Measurements from ENCODE around the gene DLST.

DLST gene

DNA sequence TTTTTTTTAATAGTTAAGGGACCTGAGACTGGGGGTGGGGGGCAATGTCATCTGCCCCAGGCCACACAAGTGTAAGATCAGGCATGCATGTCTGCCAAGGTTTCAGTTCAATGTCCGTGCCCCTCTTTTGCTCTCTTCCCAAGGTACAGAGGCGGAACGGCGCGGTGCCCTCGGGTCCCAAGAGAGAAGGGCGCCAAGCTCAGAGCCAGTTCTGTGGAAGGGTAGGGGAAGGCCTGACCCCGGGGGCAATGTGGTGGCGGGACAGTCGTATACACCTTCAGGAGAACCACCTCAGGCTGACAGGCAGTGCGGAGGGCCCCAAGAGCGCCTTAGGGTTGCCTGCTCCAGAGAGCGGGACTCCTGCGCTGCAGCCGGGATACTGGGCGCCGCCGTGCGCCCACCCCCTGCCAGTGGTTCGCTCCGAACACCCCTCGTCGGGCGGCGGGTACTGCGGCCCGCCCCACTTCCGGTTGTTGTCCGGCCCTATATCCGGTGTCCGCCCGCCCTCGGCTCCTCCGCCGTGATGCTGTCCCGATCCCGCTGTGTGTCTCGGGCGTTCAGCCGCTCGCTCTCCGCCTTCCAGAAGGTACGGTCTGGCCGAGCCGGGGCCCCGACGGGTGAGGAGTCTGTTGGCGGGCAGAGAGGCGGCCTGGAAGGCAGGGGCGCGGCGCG, at the start of gene DLST:
Gene DLST (plus strand): TSS at position 486 of the 672 bp plus-strand sequence. CDS start 38 bp downstream, at position 524.
- DNase-seq: peak; percentile 74

DNA sequence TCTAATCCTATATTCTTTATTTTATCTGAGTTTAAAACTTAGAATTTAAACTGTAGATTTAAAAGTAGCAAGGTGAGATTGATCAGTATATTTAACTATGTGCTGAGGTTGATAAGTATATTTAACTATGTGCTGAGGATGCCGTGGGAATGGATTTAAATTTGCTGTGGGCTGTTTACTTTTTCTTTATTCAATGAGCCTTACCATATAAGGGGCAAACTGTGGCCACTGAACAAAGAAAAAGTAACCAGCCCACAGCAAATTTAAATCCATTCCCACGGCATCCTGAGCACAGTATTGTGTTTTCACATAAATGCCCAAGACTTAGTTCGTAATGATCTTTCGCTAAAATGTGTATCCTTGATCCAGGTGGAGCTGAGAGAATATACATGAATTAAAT, 48.9 kb upstream of the DLST start:
- DNase-seq: no peak

DNA sequence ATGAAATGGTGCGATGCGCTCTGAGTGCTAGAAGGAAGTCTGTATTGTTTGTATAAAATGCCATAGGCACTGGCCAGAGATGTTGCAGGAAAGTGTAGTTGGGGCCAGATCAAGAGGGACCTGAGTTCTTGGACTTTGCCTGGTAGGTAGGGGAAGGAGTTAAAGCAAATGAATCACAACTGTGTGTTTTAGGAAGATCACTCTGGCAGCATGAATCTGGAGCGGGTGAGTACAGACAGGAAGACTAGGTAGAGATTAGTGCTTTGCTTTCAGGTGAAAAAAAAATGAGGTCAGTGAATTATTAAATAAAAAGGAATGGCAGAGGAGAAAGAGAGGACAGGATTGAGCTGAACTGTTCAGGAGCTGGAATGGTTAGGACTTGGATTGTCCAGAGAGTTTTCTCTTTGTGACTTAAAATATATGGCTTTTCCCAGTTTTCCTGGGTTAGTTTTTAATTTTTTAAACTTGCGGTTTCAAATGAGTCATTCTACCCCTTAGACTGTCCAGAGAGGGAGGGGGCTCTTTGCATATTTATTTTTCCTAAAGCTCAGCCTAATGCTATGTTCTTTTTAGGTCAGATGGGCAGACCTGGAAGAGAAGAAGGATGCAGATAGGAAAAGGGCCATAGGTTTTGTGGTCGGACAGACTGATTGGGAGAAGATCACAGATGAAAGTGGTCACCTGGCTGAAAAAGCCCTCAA, 46.9 kb upstream of the DLST start:
- DNase-seq: no peak

DNA sequence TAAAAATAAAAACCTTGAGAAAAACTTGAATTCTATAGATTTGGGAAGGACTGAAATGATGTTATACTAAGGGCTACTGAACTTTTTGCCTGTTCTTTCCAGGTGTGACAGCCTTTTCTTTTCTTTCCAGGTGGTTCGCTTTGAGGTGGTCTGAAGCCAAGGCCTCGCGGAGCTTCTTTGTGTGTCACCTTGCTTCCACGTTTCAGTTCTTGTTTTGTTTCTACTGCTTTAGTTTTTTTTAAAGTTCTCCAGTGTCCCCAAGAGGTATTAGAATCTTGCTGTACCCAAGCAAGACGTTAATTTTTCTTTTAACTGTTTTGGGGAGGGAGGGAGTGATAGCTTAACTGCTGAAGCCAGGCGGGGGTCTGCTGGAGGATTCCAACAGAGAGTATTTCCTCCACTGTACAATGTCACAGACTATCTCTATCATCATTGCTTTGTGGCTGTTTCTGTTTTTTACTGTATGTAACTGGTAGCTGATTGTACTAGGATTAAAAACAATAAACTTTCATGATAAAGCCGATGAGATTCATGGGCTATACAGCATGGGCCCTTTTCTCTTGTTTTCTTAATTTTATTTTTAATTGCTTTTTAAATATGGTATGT, 46.0 kb upstream of the DLST start:
- no peak for DNase-seq

DNA sequence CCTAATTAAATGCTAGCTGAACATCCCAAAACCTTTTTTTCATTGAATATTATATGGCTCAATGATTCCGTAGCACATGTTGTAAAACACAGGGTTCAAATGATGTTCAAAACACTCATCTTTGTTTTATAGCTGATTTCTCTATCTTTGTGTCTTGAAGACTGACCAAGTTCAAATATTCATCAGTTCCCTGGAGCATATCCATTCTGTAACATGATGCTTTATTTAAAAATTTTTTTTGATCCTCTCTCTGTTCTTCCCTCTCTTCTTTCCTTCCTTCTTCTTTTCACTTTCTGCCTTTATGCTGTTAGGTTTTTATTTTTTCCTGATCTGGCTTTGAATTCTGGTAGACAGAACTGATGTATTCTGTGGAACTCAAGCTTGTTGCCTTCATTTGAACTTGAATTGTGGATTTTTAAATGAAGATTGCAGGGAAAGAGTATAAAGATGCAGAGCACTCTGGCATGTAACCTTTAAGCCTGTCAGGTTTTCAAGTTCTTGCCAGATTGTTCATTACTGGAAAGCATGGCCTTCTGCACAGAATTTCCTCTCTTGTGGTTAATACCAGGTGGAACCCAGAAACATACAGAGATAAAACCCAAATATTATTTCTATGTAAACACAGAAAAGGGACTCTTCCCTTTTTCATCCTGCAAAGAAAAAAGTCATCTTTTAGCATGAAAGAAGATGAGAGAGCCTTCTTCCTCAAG, 45.3 kb upstream of the DLST start:
- DNase-seq: no peak

DNA sequence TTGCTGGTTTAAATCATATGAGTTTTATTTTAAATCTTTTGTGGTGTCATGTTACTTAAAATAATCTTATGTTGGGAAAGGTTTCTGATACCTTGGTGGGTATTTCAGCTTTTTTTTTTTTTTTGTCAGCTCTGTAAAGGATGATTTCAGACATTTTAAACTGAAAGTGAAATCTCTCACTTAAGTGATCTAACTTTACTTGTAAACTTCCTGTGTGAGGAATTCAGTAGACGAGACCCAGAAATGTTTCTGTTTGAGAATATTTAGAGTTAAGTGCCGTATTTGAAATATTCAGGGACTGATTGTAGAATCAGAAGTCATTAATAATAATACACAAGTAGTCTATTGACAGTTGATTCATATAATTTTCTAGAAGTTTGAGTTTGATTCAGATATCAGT, 43.5 kb upstream of the DLST start:
- no peak for DNase-seq

DNA sequence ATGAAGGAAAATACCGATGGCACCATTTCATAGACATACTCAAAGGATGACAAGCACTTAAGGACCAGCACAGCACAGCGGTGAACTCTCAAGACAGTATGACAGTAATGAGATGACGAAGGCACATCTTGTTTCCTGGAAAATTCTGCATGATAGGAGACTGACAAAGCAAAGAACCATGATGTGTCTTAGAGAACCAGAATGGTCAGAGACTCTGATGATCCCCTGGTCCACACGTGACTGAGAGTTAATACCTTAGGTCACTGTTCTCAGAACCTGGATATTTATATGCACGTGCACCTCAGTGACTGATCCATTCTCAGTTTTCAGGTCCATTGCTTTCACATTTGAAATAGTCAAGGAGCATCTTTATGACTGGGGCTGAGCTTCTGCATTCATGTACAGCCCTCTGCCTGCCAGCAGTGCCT, 41.1 kb upstream of the DLST start:
- no peak for DNase-seq

DNA sequence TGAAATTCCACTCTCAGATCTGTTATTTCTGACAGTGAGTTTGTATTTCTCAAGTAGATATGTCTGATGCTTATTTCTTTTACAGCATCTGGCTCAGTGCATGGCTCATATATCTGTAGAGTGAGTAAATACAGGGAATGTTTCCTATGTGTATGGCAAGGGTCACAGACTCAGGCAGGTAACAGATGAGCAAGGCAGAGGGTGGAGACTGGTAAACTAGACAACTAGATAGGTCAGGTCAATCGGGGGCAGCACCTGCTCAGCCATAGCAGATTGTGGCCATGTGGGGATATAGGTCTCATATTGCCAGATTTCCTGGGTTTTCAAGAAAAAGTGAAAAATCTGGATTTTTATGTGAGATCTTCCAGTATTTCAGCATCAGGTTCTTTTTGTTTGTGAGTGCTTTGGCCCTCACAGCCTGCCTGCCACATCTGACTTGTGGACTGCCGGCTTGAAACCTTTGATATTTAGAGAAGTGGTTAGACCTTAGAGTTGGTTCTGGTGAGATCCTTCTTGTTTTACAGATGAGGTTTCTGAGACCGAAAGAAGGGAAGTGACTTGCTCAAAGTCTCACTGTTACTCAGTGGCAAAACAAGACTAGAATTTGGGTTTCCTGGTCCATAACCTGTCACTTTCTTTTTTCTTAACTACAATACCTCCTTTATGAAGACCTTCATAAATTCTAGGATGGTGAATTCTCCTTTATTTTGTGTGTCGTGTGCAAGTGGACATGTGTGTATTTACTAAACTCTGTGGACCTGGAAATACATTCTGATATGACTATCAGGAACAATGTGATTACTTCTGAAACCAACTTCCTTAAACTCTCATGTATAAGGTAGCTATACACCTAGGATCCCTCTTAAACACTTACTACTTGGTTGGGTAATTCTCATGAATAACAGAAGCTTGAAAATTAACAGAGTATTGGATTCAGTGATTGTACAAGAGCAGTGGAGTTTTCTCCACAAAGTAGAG, 40.2 kb upstream of the DLST start:
- no peak for DNase-seq

DNA sequence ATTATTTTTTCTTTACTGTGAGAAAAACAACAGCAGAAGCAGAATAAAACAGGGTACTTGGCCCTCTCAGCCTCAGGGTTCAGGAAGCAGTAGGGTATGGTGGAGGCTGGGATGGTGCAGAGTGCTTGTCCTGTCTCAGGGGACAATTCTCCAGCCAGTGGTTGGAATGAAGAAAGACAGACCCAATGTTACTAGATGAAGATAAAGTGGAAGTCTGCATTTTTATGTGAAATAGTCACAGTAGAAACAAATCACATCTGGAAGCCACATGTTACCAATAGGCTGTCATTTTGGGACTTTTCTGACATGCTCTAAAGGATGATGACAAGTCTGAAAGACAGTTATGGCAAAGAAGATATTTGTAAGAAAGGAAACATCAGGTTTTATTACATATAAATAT, 38.1 kb upstream of the DLST start:
- no peak for DNase-seq

DNA sequence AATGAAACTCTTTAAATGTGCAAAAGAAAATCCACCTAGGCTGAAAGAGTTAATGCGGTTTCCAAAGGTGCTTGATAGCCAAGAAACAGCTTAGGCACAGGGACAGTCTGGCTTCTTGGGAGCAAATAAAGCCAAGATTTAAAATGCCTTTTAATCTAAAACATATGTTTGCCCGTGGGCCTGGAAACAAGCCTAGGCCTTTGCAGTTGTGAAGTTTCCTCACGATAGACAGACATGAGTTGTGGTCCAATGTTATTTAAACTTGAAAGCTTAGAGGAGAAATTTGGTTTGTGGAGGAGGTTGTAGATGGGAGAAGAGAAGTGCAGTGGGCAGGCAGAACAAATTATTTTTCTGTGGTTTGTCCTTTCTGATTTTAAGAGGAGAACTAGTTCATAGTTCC, 35.5 kb upstream of the DLST start:
- DNase-seq: no peak

DNA sequence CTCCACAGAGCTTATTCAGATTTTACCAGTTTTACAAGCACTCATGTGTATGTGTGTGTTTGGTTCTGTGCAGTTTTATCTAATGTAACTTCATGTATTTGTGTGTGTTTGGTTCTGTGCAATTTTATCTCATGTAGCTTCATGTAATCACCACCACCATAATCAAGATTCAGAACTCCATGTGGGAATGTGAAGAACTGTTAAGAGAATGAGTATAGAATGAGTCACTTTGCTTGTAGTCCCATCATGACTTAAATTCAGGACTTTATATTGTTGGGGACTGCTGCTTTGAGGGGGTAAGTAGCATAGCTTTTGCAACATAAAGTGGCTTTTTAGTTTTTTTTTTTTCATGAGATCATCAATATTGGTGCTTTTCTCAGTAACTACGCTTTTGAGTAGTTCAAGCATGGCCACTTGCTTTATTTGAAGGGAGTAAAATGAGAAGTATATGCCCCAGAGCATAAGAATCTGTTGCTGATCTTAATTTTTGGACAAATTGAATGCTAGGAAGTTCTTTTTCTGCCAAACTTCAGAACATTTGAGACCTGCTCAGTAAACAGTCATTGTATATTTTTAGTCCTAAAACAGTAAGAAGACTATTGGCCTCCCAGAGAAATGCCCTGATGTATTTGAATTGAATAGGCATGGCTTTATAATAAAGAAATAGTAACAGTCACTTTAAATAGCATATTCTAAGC, 34.6 kb upstream of the DLST start:
- DNase-seq: no peak

DNA sequence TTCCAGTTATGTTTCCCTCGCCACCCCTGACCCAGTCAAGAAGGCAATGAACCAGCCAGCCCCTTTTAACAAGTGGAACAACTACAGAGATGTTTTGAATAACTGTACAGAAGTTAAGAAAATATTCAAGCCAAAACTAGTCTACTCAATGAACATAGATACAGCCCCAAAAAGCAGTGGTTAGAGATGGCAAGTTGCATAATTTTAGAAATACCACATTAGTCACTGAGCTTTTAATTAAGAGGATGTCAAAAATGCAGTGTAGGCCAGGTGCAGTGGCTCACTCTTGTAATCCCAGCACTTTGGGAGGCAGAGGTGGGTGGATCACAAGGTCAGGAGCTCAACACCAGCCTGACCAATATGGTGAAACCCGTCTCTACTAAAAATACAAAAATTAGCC, 32.9 kb upstream of the DLST start:
- no peak for DNase-seq

DNA sequence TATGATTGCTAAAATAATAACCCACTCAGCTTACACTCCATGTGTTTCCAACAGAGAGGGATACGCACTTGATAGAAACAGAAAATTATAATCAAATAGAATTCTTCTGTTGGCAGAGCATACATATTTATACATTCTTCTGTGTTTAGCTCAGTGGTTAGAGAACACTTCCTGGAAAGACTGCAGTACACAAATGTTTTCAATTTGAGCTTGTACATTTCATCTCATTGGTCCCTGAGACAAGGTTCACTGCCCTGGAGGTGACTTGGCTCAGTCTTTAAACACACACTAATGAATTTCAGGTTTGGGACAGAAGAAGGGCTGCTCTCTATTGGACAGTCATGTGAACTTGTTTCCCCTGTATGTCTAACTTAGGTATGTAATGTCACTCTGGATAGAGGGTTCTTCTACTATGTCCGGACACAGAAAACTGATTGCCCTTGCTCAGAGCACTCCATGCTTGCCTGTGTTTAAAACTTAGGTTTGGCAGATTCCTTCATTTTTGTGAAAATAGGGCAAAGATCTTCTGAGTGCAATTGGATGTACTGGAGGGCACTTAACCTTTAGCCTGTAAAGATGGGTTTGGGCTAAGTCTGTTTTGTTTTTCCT, 28.7 kb upstream of the DLST start:
- DNase-seq: no peak

DNA sequence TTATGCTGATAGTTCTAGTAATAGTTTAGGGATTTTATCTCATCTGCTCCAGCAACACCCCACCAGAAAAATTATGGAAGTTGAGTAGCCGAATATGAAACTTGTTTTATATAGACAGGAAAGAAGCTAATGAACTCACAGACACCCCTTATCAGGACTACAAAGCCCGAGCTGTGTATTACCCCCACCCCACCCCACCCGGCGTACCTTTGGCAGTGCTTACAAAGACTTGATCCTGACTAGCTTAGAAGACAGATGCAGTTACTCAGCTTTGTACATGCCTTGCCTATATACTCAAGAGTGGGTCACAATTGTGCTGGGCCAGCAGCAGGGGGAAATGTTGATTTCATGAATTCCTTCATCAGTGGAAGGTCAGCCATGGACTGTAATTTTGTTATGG, 28.1 kb upstream of the DLST start:
- DNase-seq: no peak

DNA sequence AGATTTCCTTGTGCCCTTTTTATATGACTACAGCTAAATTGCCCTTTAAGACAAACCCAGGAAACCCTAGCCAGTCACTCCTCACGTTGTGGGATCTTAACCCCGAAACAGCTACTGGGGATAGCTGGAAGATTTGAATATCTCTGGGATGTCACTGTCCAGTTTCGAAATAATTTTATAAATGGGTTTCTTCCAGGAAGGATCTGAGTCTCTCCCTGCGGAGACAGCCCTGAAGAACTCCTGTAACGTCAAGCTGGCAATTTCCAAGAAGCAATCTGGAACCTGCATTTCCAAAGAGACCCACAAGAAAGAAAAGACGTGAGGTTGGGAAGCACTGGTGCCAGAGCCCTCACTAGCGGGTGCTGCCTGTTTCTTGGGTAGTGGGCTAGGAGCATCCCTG, 26.7 kb upstream of the DLST start:
- no peak for DNase-seq

DNA sequence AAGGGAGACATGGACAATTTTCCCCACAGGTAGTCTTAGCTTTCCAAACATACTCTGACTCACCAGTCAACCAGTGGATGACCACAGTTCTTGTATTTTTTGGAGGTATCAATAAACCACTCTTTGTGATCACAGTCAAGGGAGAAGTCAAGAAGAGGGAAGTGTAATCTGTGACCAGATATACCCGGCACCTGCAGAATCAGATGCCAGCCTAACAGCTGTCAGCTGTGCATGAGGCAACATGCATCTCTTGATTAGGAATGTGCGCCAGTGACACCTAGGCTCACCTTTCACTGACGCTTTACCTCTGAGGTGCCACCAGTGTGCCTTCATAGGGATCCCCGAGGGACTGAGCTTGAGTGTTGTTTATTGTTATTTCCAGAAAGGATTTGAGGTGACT, 25.8 kb upstream of the DLST start:
- DNase-seq: no peak

DNA sequence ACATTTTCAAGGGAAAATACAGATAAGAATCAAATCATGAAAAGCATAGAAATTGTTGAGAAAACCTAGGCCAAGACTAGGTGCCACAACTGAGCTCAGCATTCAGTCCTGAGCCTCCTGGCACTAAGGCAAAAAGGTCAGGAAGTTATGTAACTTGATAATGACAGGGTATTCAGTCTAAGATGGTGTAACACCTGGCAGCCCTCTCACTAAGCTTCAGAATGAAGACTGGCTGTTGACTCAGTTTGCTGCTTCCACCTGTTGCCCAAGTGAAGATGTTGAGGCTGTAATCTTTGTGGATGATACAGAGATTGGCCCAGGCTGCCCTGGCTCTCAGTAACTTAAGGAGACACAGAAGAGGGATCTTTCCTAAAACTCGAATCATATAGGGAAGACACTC, 25.4 kb upstream of the DLST start:
- DNase-seq: no peak

DNA sequence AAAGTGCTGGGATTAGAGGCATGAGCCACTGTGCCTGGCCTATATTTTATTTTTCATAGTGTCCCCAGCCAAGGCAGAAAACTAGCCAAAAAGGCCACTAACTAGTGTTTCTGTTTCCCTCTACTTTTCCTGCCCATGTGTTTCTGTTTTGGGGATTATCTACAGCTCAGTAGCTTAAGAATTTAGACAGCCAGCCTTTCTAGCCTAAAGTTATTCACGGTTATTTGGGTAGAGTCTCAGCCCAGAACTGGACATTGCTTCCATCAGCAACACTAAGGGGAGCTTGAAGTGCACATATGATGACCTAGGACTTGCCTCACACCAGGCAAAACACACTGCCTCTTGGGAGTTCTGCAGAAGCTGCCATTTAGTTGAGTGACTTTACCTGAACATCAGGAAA, 23.7 kb upstream of the DLST start:
- no peak for DNase-seq

DNA sequence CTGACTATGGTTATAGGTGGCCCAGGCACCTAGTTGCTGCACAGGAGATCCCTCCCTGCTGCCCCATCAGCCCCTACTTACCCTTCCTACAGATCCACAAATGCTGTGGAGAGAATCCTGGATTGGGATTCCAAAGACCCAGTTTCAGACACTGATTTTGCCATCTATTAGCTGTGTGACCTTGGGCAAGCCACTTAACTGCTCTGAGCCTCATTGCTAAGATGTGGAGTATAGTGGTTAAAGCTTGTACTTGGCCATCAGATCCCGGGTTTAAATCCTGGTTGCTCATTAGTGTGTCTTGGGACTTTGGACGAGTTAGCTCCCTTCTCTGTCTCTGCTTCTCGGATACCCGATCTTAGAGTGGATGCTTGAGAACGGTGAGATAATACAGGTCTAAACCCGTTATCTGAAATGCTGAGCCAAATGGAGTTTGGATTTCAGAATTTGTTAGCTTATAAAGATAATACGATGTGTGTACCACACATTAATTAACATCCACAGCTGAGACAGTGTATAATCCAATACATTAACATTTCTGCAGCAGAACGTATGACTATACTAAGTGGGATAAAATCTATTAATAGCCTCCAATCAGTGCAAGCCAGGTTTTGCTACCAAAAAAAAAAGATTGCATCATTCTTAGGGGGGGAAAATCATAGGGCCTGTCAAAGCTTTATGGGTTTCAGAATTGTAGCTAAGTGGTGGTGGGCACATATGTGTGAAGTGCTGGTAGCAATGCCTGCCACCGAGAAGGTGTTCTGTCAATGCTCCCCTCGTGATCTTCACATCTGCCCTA, 21.8 kb upstream of the DLST start:
- DNase-seq: no peak

DNA sequence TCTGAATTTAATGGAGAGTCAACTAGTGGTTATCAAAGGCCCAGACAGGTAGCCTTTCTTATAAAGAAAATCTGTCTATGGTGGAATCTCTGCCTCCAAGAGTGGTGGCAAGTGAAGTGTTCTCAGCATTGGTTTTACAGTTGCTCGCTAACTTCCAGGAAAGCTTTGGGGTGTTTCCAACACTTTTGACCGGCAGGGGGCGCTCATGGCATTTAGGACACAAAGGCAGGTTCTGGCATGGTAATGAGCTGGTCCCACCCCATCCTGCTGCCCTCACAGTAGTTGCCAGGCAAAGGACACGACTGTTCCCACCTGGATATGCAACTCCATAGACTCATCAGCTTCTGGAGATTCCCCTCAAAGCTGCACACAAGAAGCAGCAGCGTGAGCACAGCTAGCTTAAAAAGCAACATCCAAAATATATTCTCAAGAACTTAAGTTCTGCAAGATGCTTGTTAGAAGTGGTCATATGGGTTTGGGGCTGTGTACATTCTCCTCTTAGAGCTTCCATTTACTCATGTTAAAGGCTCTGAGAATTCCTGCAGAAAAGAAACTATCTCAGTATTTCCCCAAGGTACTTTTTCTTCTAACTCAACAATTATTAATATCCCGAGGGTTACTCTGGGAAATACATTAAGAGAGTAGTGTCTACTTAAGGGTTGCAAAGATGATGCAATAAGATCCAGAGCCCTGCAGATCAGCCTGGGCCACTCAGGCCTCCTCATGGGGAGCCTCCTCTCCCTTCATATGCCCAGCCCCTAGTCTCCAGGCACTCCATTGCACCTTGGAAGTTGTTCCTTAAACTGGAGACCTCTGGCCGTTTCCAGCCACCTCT, 20.6 kb upstream of the DLST start:
- DNase-seq: peak; percentile 93

All from activated T-cell treated with anti-CD3 and anti-CD28 coated beads for 4 hours (primary cell).